Activated T-cell treated with anti-CD3 and anti-CD28 coated beads, Interleukin-2, amount 50 U/mL, for 24 hours (primary cell): ENCODE measurements around the gene CCR7.
A peak's percentile ranks its signal among the peaks of the same experiment; 100 is the strongest.

Experiments used
- DNase-seq: peaks from one replicate; pipeline ENCODE4 v3.0.0-alpha.2; 2020
- H3K27ac Mint-ChIP-seq: 2 replicates; pipeline ENCODE4 v1.8.0; 2020; ENCODE audit warnings: mild to moderate bottlenecking, mixed read lengths
- H3K27me3 Mint-ChIP-seq: 2 replicates; pipeline ENCODE4 v1.8.0; 2020; ENCODE audit warnings: mixed read lengths
- H3K36me3 Mint-ChIP-seq: 2 replicates; pipeline ENCODE4 v1.8.0; 2020; ENCODE audit warnings: low read depth, mixed read lengths
- H3K4me1 Mint-ChIP-seq: 2 replicates; pipeline ENCODE4 v1.8.0; 2020; ENCODE audit warnings: low read depth, mixed read lengths
- H3K4me3 Mint-ChIP-seq: 2 replicates; pipeline ENCODE4 v1.8.0; 2020; ENCODE audit warnings: mild to moderate bottlenecking, moderate library complexity, mixed read lengths
- H3K9me3 Mint-ChIP-seq: 2 replicates; pipeline ENCODE4 v1.8.0; 2020; ENCODE audit warnings: mixed read lengths

The CCR7 gene

GRCh38 chr17:40561294-40561870 is 3.9 kb downstream of the CCR7 start:
- Mint-ChIP-seq H3K4me1 (peaks cover 89% of the 10 kb centered on the region), H3K9me3 (no peaks in the 10 kb centered on the region), H3K4me3 (peak overlapping the region; percentile 91), H3K27ac (peak overlapping the region; percentile 100), H3K36me3 (peaks cover 89% of the 10 kb centered on the region), H3K27me3 (no peaks in the 10 kb centered on the region)
- peak; percentile 53 for DNase-seq

- H3K27ac Mint-ChIP-seq, result peak overlapping the region; percentile 100
- H3K4me1 Mint-ChIP-seq, result peaks cover 89% of the 10 kb centered on the region
- no peaks in the 10 kb centered on the region for H3K27me3 Mint-ChIP-seq
- H3K36me3 Mint-ChIP-seq, result peaks cover 96% of the 10 kb centered on the region
- H3K4me3 Mint-ChIP-seq, result peak overlapping the region; percentile 91
- no peaks in the 10 kb centered on the region for H3K9me3 Mint-ChIP-seq
- DNase-seq, result peak; percentile 81
Measured at GRCh38 chr17:40560592-40561293, 4.5 kb downstream of the CCR7 start.

GRCh38 chr17:40559954-40560591 is 5.2 kb downstream of the CCR7 start:
- Mint-ChIP-seq H3K27me3 (no peaks in the 10 kb centered on the region), H3K4me1 (peaks cover 91% of the 10 kb centered on the region), H3K4me3 (peak overlapping the region; percentile 91), H3K27ac (peak overlapping the region; percentile 100), H3K9me3 (no peaks in the 10 kb centered on the region), H3K36me3 (peaks cover 100% of the 10 kb centered on the region)
- DNase-seq, result peak; percentile 92

GRCh38 chr17:40559564-40559916 is 5.7 kb downstream of the CCR7 start:
- no peaks in the 10 kb centered on the region for H3K9me3 Mint-ChIP-seq
- H3K4me1 Mint-ChIP-seq, result peaks cover 92% of the 10 kb centered on the region
- no peaks in the 10 kb centered on the region for H3K27me3 Mint-ChIP-seq
- H3K36me3 Mint-ChIP-seq, result peaks cover 100% of the 10 kb centered on the region
- peak overlapping the region; percentile 91 for H3K4me3 Mint-ChIP-seq
- DNase-seq, result no peak
- peak overlapping the region; percentile 100 for H3K27ac Mint-ChIP-seq

- H3K27me3 Mint-ChIP-seq, result no peaks in the 10 kb centered on the region
- H3K9me3 Mint-ChIP-seq, result no peaks in the 10 kb centered on the region
- peaks cover 95% of the 10 kb centered on the region for H3K4me1 Mint-ChIP-seq
- peak overlapping the region; percentile 91 for H3K4me3 Mint-ChIP-seq
- H3K27ac Mint-ChIP-seq, result peak overlapping the region; percentile 100
- DNase-seq, result peak; percentile 40
- peaks cover 100% of the 10 kb centered on the region for H3K36me3 Mint-ChIP-seq
Measured at GRCh38 chr17:40558890-40559563, 6.2 kb downstream of the CCR7 start.

GRCh38 chr17:40558300-40558889 is 6.9 kb downstream of the CCR7 start:
- Mint-ChIP-seq H3K36me3 (peaks cover 100% of the 10 kb centered on the region), H3K9me3 (no peaks in the 10 kb centered on the region), H3K27me3 (no peaks in the 10 kb centered on the region), H3K4me3 (peak overlapping the region; percentile 54), H3K4me1 (peaks cover 96% of the 10 kb centered on the region), H3K27ac (peak overlapping the region; percentile 100)
- DNase-seq, result peak; percentile 30

- peaks cover 97% of the 10 kb centered on the region for H3K4me1 Mint-ChIP-seq
- no peaks in the 10 kb centered on the region for H3K9me3 Mint-ChIP-seq
- peaks cover 100% of the 10 kb centered on the region for H3K36me3 Mint-ChIP-seq
- peak overlapping the region; percentile 100 for H3K27ac Mint-ChIP-seq
- DNase-seq, result peak; percentile 36
- peak overlapping the region; percentile 54 for H3K4me3 Mint-ChIP-seq
- H3K27me3 Mint-ChIP-seq, result no peaks in the 10 kb centered on the region
Measured at GRCh38 chr17:40557531-40558299, 7.6 kb downstream of the CCR7 start.

- peak; percentile 37 for DNase-seq
- H3K4me3 Mint-ChIP-seq, result peak overlapping the region; percentile 18
Measured at GRCh38 chr17:40556884-40557414, 8.3 kb downstream of the CCR7 start.

GRCh38 chr17:40556198-40556661 is 9.0 kb downstream of the CCR7 start:
- peak; percentile 31 for DNase-seq
- H3K9me3 Mint-ChIP-seq, result no peaks in the 10 kb centered on the region
- no peak overlapping the region for H3K4me3 Mint-ChIP-seq
- H3K27me3 Mint-ChIP-seq, result no peaks in the 10 kb centered on the region
- H3K27ac Mint-ChIP-seq, result peak overlapping the region; percentile 100
- peaks cover 98% of the 10 kb centered on the region for H3K4me1 Mint-ChIP-seq
- H3K36me3 Mint-ChIP-seq, result peaks cover 99% of the 10 kb centered on the region

More at GRCh38 chr17:40556884-40557414, 8.3 kb downstream of the CCR7 start:
- Mint-ChIP-seq H3K36me3 (peaks cover 100% of the 10 kb centered on the region), H3K27me3 (no peaks in the 10 kb centered on the region), H3K9me3 (no peaks in the 10 kb centered on the region), H3K4me1 (peaks cover 97% of the 10 kb centered on the region), H3K27ac (peak overlapping the region; percentile 100)

GRCh38 chr17:40555296-40556190 is 9.7 kb downstream of the CCR7 start:
- H3K27me3 Mint-ChIP-seq, result no peaks in the 10 kb centered on the region
- DNase-seq, result peak; percentile 30
- no peaks in the 10 kb centered on the region for H3K9me3 Mint-ChIP-seq
- H3K4me1 Mint-ChIP-seq, result peaks cover 98% of the 10 kb centered on the region
- peak overlapping the region; percentile 100 for H3K27ac Mint-ChIP-seq
- H3K4me3 Mint-ChIP-seq, result peak overlapping the region; percentile 3
- H3K36me3 Mint-ChIP-seq, result peaks cover 96% of the 10 kb centered on the region

- peaks cover 89% of the 10 kb centered on the region for H3K36me3 Mint-ChIP-seq
- peak; percentile 52 for DNase-seq
- peak overlapping the region; percentile 56 for H3K4me3 Mint-ChIP-seq
- H3K4me1 Mint-ChIP-seq, result peaks cover 98% of the 10 kb centered on the region
- H3K27ac Mint-ChIP-seq, result peak overlapping the region; percentile 100
- H3K9me3 Mint-ChIP-seq, result no peaks in the 10 kb centered on the region
- no peaks in the 10 kb centered on the region for H3K27me3 Mint-ChIP-seq
Measured at GRCh38 chr17:40554646-40555295, 10.5 kb downstream of the CCR7 start.

GRCh38 chr17:40553694-40554534 is 11.4 kb downstream of the CCR7 start:
- peaks cover 80% of the 10 kb centered on the region for H3K36me3 Mint-ChIP-seq
- peak overlapping the region; percentile 56 for H3K4me3 Mint-ChIP-seq
- peak overlapping the region; percentile 100 for H3K27ac Mint-ChIP-seq
- DNase-seq, result peak; percentile 64
- peaks cover 98% of the 10 kb centered on the region for H3K4me1 Mint-ChIP-seq
- no peaks in the 10 kb centered on the region for H3K27me3 Mint-ChIP-seq
- H3K9me3 Mint-ChIP-seq, result no peaks in the 10 kb centered on the region
